ENCODE data around the gene MAPK12. TPM values are rescaled to one million over a fixed set of nuclear protein-coding genes. Genes with fewer than 3 reads are reported as not detected.
A peak's percentile ranks its signal among the peaks of the same experiment; 100 is the strongest.
"Not testable (repeated sequence)": the region's sequence is repeated elsewhere in the genome, so short reads cannot be mapped to it uniquely, and the experiment has no call there.

Gene MAPK12
- total RNA-seq, 1 donor from 2014 or later = 25.5 TPM

DNA sequence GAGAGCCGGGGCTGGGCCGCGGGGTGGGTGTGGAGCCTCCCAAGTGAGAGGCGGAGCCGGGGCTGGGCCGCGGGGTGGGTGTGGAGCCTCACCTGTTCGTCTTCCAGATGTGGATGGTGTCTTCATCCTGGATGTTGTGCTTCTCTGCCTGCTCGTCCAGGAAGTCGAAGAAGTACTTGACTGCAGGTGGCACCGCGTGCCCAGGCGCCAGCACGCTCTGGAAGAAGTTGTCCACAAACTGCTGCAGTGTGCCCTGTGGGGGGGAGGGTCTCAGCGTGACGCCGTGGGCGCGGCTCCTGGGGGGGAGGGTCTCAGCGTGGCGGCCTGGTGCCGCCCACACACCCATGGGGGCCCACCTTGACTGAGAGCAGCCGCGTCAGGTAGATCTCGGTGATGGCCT lies 16.3 kb upstream of the MAPK12 start:
- Histone ChIP-seq H3K36me3 (ENCODE audit: control insufficient read depth, insufficient read depth, low read length) (peaks cover 2% of the 10 kb centered on the region), H3K4me3 (ENCODE audit: low read depth, low read length) (no peak overlapping the region), H3K27me3 (ENCODE audit: control insufficient read depth, insufficient read depth, low read length) (no peaks in the 10 kb centered on the region)
- TF ChIP-seq, protein P1, sequence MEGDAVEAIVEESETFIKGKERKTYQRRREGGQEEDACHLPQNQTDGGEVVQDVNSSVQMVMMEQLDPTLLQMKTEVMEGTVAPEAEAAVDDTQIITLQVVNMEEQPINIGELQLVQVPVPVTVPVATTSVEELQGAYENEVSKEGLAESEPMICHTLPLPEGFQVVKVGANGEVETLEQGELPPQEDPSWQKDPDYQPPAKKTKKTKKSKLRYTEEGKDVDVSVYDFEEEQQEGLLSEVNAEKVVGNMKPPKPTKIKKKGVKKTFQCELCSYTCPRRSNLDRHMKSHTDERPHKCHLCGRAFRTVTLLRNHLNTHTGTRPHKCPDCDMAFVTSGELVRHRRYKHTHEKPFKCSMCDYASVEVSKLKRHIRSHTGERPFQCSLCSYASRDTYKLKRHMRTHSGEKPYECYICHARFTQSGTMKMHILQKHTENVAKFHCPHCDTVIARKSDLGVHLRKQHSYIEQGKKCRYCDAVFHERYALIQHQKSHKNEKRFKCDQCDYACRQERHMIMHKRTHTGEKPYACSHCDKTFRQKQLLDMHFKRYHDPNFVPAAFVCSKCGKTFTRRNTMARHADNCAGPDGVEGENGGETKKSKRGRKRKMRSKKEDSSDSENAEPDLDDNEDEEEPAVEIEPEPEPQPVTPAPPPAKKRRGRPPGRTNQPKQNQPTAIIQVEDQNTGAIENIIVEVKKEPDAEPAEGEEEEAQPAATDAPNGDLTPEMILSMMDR (IDR thresholded peaks at IDR 0.05; ENCODE audit: insufficient read depth, low read length, poor library complexity, severe bottlenecking) = no peak
- no peak for DNase-seq (ENCODE audit: low read depth)

DNA sequence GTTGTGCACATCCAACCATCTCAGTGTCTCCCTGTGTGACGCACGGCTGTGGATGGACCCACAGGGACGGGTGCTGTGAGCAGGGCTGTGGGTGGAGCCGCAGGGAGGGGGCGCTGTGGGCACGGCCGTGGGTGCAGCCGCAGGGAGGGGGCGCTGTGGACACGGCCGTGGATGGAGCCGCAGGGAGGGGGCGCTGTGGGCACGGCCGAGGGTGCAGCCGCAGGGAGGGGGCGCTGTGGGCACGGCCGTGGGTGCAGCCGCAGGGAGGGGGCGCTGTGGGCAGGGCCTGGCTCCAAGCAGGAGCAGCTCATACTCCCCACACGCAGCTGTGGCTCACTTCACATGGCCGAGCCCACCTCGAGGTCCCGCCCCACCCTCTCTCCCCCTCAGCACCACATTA lies 14.7 kb upstream of the MAPK12 start:
- Histone ChIP-seq H3K27me3 (ENCODE audit: control insufficient read depth, insufficient read depth, low read length) (no peaks in the 10 kb centered on the region), H3K4me3 (ENCODE audit: low read depth, low read length) (no peak overlapping the region), H3K36me3 (ENCODE audit: control insufficient read depth, insufficient read depth, low read length) (peaks cover under 1% of the 10 kb centered on the region)
- TF ChIP-seq, protein P1 (IDR thresholded peaks at IDR 0.05; ENCODE audit: insufficient read depth, low read length, poor library complexity, severe bottlenecking) = peak; percentile 65
- DNase-seq (ENCODE audit: low read depth) = no peak

DNA sequence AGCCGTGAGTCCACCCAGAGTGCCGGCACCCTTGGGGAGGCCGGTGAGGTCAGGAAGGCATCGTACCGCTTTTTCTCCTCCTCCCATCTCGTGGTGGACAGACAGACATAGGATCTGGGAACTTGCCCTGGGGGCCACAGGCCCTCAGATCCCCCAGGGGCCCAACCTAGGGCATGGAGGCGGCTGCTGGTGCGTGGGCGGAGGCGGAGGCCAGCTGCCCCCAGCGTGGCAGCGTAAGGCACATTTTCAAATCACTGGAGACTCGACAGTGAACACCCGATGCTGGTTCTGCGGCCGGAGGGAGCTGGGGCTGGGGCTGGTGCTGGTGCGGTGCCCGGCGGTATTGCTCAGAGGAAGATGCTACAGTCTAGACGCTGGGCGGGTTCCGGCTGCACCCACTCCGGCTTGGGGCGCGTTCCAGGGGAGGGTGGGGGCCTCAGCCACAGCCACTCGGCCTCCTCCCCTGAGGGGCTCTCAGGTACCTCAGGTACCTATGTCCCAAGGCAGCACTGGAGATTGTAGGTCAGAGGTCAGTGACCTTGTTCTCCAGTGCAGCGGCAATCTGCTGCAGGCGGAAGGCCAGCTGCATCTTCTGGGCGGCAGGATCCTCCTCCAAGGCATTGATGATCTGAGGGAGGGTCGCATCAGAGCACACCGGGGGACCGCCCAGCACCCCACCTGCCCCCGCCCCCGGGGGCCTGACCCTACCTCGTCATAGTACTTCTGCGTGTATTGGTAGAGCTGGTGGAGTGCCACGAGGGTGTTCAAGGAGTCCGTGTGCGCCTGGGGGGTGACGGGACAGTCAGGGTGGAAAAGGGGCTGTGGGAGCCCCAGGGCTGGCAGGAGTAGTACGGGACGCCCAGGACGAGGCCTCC lies 13.9 kb upstream of the MAPK12 start:
- TF ChIP-seq, protein P1 (IDR thresholded peaks at IDR 0.05; ENCODE audit: insufficient read depth, low read length, poor library complexity, severe bottlenecking) = no peak
- Histone ChIP-seq H3K4me3 (ENCODE audit: low read depth, low read length) (no peak overlapping the region), H3K36me3 (ENCODE audit: control insufficient read depth, insufficient read depth, low read length) (no peaks in the 10 kb centered on the region), H3K27me3 (ENCODE audit: control insufficient read depth, insufficient read depth, low read length) (no peaks in the 10 kb centered on the region)
- no peak for DNase-seq (ENCODE audit: low read depth)

DNA sequence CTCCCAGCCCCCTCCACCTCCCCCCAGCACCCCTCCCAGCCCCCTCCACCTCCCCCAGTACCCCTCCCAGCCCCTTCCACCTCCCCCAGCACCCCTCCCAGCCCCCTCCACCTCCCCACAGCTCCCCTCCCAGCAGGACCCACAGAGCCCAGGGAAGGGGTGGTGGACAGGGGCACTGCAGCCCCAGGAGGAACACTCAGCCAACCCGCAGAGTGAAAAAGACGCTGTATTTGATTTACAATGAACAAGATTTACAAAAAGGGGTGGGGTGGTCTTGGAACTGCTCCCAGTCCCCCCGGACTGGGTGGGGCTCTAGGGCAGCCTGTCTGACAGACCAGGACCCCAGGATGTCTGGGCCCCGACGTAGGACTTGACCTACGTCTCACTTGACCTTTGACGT lies 13.3 kb upstream of the MAPK12 start:
- H3K36me3 ChIP-seq (ENCODE audit: control insufficient read depth, insufficient read depth, low read length) = no peaks in the 10 kb centered on the region
- H3K4me3 ChIP-seq (ENCODE audit: low read depth, low read length) = no peak overlapping the region
- H3K27me3 ChIP-seq (ENCODE audit: control insufficient read depth, insufficient read depth, low read length) = no peaks in the 10 kb centered on the region
- TF ChIP-seq, protein P1 (IDR thresholded peaks at IDR 0.05; ENCODE audit: insufficient read depth, low read length, poor library complexity, severe bottlenecking) = no peak
- no peak for DNase-seq (ENCODE audit: low read depth)

DNA sequence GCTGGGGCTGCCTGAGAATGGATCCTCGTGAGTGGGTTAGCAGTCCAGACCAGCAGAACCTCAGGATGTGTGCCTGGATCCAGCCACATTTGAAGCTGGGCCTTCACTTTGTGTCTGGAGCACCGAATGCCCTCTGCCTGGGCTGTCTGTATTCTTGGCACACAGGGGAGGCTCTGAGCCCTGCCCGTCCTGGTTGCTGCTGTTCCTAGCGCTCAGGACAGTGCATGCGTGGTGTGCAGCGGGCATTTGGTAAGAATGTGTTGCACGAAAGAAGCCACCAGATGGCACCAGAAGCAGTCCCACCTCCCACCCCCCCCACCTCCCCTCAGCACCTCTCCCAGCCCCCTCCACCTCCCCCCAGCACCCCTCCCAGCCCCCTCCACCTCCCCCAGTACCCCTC lies 12.8 kb upstream of the MAPK12 start:
- TF ChIP-seq, protein P1 (IDR thresholded peaks at IDR 0.05; ENCODE audit: insufficient read depth, low read length, poor library complexity, severe bottlenecking) = peak; percentile 33
- Histone ChIP-seq H3K4me3 (ENCODE audit: low read depth, low read length) (no peak overlapping the region), H3K27me3 (ENCODE audit: control insufficient read depth, insufficient read depth, low read length) (no peaks in the 10 kb centered on the region), H3K36me3 (ENCODE audit: control insufficient read depth, insufficient read depth, low read length) (no peaks in the 10 kb centered on the region)
- no peak for DNase-seq (ENCODE audit: low read depth)

DNA sequence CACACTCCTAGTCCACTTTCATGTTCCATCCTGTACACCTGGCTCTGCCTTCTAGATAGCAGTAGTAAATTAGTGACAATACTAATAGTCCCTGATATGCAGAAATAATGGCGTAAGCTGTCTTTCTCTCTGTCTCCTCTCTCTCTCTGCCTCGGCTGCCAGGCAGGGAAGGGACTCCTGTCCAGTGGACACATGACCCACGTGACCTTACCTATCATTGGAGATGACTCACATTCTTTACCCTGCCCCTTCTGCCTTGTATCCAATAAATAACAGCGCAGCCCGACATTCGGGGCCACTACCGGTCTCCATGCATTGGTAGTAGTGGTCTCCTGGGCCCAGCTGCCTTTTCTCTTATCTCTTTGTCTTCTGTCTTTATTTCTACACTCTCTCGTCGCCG lies 12.3 kb upstream of the MAPK12 start:
- DNase-seq (ENCODE audit: low read depth); H3K4me3 ChIP-seq (ENCODE audit: low read depth, low read length); H3K27me3 ChIP-seq (ENCODE audit: control insufficient read depth, insufficient read depth, low read length); H3K36me3 ChIP-seq (ENCODE audit: control insufficient read depth, insufficient read depth, low read length): not testable (repeated sequence)
